ENCODE measurements around the gene HHAT.

- no peak for TF ChIP-seq ZNF274 (IDR thresholded peaks at IDR 0.05; ENCODE audit: low read depth, low read length)
- no peak for TF ChIP-seq SUZ12 (IDR thresholded peaks at IDR 0.05; ENCODE audit: extremely low read depth, insufficient read depth, insufficient read length)
Observed at GRCh38 chr1:210445485-210445884, 116.8 kb downstream of the HHAT start.
